Naive thymus-derived CD8-positive, alpha-beta T cell (primary cell): ENCODE results near the gene GTPBP2. TPM values are rescaled to one million over a fixed set of nuclear protein-coding genes. Genes with fewer than 3 reads are reported as not detected.
A peak's percentile ranks its signal among the peaks of the same experiment; 100 is the strongest.

Source experiments
- ATAC-seq, 2 donors: fragments of 150-1000 bp; cut with Tn5 transposase in 1 of 2; sonication (Bioruptor Pico), chemical (Tn5 transposase) in 1 of 2; 1 replicate in 1 of 2; 2 replicates in 1 of 2; pipeline ENCODE4 v1.10.0; 2021; ENCODE audit warnings: mild to moderate bottlenecking in 2 of 2, moderate library complexity in 2 of 2
- POLR2A ChIA-PET: fragments of 350-600 bp; sonication (Branson Sonifier 250); formaldehyde crosslinking; loops from one replicate; lab custom pipeline; 2021; ENCODE audit warnings: antibody characterized with exemption; lab: Charles Lee
- DNase-seq, 10 donors: peaks; one replicate each; pipeline versions ENCODE4 v3.0.0 to v3.0.0-alpha.2; 2020 to 2022
- H3K27ac Mint-ChIP-seq, 10 donors: one replicate each; pipeline ENCODE4 v1.8.0; 2020 to 2022; ENCODE audit warnings: mild to moderate bottlenecking in 10 of 10, mixed read lengths in 10 of 10, moderate library complexity in 4 of 10, inconsistent platforms in 1 of 10
- H3K27me3 Mint-ChIP-seq, 5 donors: one replicate each; pipeline ENCODE4 v1.8.0; 2021 to 2022; ENCODE audit warnings: mixed read lengths in 5 of 5
- H3K36me3 Mint-ChIP-seq, 3 donors: one replicate each; pipeline ENCODE4 v1.8.0; 2020 to 2022; ENCODE audit warnings: mixed read lengths in 3 of 3, mild to moderate bottlenecking in 2 of 3, inconsistent platforms in 1 of 3
- H3K4me1 Mint-ChIP-seq, 4 donors: one replicate each; pipeline ENCODE4 v1.8.0; 2021 to 2022; ENCODE audit warnings: mixed read lengths in 4 of 4
- H3K4me3 Mint-ChIP-seq, 10 donors: one replicate each; pipeline ENCODE4 v1.8.0; 2020 to 2022; ENCODE audit warnings: mild to moderate bottlenecking in 10 of 10, mixed read lengths in 10 of 10, moderate library complexity in 6 of 10, inconsistent platforms in 1 of 10
- H3K9me3 Mint-ChIP-seq, 9 donors: one replicate each; pipeline ENCODE4 v1.8.0; 2020 to 2022; ENCODE audit warnings: mixed read lengths in 9 of 9, mild to moderate bottlenecking in 3 of 9, inconsistent platforms in 1 of 9, moderate library complexity in 1 of 9
- polyA plus RNA-seq, 3 donors: library from polyadenylated mRNA; unstranded; fragments of 300-500 nt; fragmentation: Illumina TruSeq; gene quantifications; one replicate each; pipeline ENCODE4 v1.2.3, GENCODE V29; 2021
- total RNA-seq, 8 experiments: library from RNA in 2 of 8; stranded (reverse) in 2 of 8; gene quantifications; one replicate each; pipeline ENCODE4 v1.2.3 and lab custom pipeline; 2021 to 2026

The GTPBP2 gene
- total and polyA plus RNA-seq, 5 experiments from 2014 or later, result 1.1 to 75.7 (median 2.6) TPM

DNA sequence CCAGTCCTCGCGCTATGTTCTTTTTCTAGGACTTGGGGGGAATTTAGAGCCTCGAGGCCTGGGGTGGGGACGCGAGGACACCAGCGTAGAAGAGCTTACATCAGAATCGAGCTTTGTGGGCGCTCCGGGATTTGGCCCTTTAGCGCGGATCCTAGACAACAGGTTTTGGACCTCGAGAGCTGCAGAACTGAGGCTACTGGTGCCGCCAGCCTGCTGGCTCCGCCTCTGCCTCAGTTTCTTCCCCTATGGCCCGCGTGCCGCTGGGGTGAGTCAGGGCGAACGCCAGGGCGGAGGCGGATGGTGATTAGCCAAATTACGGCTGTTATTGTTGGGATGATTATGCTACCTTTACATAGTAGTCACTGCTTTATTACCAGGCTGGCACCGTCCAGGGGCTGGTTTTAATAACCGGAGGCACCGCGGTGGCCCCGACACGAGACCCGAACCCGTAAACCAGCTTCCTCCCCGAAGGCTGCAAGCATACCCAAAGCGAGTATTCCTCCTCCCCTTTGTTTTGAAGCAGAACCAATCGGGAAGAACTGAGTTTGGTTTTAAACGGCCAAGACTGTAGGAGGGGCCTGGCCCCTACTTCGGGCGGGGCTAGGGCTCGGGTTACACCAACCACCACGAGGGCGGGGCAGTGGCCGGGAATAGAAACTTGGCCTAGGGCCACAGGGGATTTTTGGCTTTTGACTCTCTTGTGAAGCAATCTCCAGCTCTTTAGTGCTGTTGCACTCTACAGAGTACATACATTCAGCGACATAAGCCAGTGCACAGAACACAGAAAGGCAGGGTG, 639 bp upstream of the GTPBP2 start:
- no peaks in the 10 kb centered on the region for H3K27me3 Mint-ChIP-seq
- peaks cover 0 to 21% (median 0%) of the 10 kb centered on the region in 3 donors for H3K36me3 Mint-ChIP-seq
- H3K4me3 Mint-ChIP-seq, result peak overlapping the region; percentile 96 to 100 (median 99)
- DNase-seq (peak; percentile 70 to 89 (median 78)), ATAC-seq (peak; percentile 59 to 61)
- peak overlapping the region; percentile 95 to 98 (median 98) for H3K27ac Mint-ChIP-seq
- POLR2A ChIA-PET, result interaction anchor here (0.5 to 2.0 kb wide), 17 partner anchors 10 to 1415 kb away, joined by 3 to 8 read pairs (median 4); partner anchors contain the start of genes HSP90AB1, MRPS18A, POLH and POLR1C
- H3K9me3 Mint-ChIP-seq, result no peaks in the 10 kb centered on the region
- H3K4me1 Mint-ChIP-seq, result peaks cover 24 to 45% (median 42%) of the 10 kb centered on the region in 4 donors

DNA sequence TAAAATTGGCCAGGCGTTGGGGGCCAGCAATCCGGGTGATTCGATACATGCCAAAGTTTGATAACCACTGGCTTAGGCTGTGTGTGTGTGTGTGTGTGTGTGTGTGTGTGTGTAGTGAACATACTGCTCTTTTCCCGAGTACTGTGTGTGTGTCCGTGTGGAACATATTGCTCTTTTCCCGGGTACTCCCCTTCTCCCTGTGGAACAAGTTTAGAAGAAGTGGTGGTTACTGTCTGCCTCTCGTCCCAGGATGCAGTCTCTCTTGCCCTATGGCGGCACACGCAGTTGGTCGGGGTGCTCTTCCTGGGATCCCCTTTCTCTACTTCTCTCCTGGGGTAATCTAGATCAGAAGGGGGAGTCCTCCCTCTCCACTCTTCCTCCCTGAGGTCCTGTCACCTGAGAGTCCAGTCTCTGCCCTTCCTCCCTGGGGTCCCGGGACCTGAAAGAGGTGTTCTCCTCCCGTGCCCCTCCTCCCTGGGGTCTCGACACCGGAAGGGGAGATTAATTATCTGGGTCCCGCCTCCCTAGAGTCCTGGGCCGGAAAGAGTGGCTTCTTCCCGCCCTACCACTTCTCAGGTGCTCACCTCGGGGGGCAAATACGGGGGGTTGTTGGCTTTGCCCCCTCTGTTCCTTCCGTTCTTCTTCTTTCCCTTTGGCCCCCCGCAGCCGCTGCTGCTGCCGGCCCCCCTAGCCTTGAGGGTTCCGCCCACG, 516 bp downstream of the GTPBP2 start:
- ATAC-seq, result peak; percentile 37 to 50
- DNase-seq, result peak in 8 of 10 donors; percentile 29 to 77 (median 55)
- peaks cover 24 to 41% (median 38%) of the 10 kb centered on the region in 4 donors for H3K4me1 Mint-ChIP-seq
- H3K4me3 Mint-ChIP-seq, result peak overlapping the region; percentile 96 to 100 (median 99)
- peak overlapping the region; percentile 95 to 98 (median 97) for H3K27ac Mint-ChIP-seq
- H3K27me3 Mint-ChIP-seq, result no peaks in the 10 kb centered on the region
- H3K36me3 Mint-ChIP-seq, result peaks cover 0 to 31% (median 1%) of the 10 kb centered on the region in 3 donors
- POLR2A ChIA-PET, result interaction anchor here (0.9 to 2.0 kb wide), 8 partner anchors 12 to 619 kb away, joined by 3 to 8 read pairs (median 6); partner anchors contain the start of genes HSP90AB1, RSPH9 and ZNF318
- no peaks in the 10 kb centered on the region for H3K9me3 Mint-ChIP-seq

DNA sequence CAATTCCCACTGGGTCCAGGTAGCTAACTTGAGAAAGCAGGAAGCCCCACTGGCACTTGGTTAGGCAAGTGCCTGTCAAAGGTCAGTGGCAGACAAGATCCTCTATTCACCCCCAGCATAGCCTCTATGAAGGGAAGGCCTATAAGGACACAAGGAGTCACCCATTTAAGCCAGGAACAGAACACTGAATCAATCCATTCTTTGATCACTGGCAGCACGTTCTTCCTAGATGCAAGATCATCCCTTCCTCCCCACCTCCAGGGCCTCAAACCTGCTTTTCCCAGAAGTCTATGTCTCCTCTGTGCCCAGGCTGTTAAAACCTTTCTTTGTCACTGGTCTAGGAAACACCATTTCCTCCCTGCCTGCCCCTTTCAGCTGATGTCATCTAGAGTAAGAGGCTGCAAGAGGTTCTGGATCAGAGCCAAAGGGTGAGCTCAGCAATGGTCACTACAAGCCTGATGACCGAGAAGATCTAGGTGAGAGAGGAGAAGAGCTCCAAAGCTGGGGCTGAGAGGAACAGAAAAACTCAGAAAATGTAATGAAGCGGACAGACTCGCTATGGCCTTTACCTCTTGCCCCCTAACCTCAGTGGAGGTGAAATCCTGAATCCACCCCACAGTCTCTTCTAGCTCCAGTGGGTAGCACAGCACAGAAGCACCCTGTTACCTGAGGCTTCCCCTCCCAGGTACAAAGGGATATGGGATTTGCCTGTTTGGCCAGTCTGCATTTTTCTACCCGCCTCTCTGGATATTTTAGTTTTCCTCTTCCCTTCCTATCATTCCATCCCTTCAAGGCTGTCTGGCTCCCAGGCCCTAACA, 1.8 kb downstream of the GTPBP2 start:
- Mint-ChIP-seq H3K27ac (peak overlapping the region in 9 of 10 donors; percentile 31 to 81 (median 54)), H3K4me1 (peaks cover 24 to 43% (median 38%) of the 10 kb centered on the region in 4 donors), H3K36me3 (peaks cover 0 to 44% (median 1%) of the 10 kb centered on the region in 3 donors), H3K9me3 (no peaks in the 10 kb centered on the region), H3K4me3 (peak overlapping the region; percentile 21 to 99 (median 68)), H3K27me3 (no peaks in the 10 kb centered on the region)
- DNase-seq, result no peak
- POLR2A ChIA-PET, result interaction anchor here (1.6 kb wide), 1 partner anchor 8 kb away, joined by 4 read pairs; the partner anchor contains the start of gene MAD2L1BP
- no peak for ATAC-seq

DNA sequence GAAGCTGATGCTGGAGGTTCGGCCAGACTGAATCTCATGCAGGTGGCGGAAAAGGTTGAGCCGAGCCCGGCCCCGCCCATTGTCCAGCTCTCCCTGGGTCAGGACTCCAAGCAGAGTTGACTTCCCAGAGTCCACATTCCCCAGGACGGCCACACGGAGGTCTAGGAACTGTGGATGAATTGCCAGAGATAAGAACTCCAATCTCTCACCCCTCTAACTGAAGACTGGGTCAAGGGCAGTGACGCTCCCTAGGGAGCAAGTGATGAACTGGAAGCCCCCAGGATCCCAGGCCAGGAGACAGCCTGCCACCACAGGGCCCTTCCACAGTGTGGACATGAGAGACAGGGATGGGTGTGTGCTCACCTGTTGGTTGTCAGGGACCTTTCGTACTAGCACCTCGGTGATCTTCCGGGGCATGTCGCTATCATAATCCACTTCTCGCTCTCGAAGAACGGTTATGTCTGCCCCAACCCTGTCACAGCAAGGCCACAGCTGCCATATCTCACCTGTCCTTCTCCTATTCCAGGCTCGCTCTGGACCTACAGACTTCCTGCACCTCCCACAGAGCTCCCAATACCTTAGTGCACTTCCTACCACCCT, 3.6 kb downstream of the GTPBP2 start:
- no peak for ATAC-seq
- peaks cover 0 to 58% (median 5%) of the 10 kb centered on the region in 3 donors for H3K36me3 Mint-ChIP-seq

DNA sequence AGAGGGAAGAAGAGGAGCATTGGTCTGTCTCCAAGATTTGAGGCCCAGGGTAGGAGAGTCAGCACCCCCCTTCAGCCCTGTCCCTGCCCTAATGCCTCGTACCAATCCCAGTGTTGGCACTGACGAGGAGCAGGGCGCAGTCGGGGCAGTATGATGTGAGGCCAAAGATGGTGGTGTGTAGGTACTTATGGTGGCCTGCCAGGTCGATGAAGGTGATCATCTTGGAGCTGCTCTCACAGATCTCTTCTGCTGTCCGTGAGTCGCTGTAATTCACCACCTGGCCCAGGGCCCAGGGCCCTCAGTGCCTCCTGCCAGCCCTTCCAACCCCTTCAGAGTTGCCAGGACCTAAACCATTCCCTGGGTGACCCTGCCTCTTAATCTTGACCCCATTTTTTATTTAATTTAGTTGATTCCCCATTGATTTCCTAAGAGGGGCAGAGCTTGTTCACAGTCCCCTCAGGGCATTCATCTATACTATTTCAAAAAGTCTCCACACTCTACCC, 4.2 kb downstream of the GTPBP2 start:
- H3K27me3 Mint-ChIP-seq, result no peaks in the 10 kb centered on the region
- H3K36me3 Mint-ChIP-seq, result peaks cover 0 to 60% (median 5%) of the 10 kb centered on the region in 3 donors
- no peaks in the 10 kb centered on the region for H3K9me3 Mint-ChIP-seq
- peak overlapping the region in 2 of 10 donors; percentile 11 to 75 for H3K27ac Mint-ChIP-seq
- no peak overlapping the region for H3K4me3 Mint-ChIP-seq
- DNase-seq, result no peak
- POLR2A ChIA-PET, result no interaction called here
- no peak for ATAC-seq
- H3K4me1 Mint-ChIP-seq, result peaks cover 21 to 42% (median 28%) of the 10 kb centered on the region in 4 donors

More for the DNA sequence above, 3.6 kb downstream of the GTPBP2 start:
- Mint-ChIP-seq H3K4me3 (no peak overlapping the region), H3K9me3 (no peaks in the 10 kb centered on the region), H3K27me3 (no peaks in the 10 kb centered on the region), H3K4me1 (peaks cover 24 to 47% (median 34%) of the 10 kb centered on the region in 4 donors), H3K27ac (peak overlapping the region in 5 of 10 donors; percentile 7 to 81 (median 41))
- POLR2A ChIA-PET, result no interaction called here
- DNase-seq, result no peak

DNA sequence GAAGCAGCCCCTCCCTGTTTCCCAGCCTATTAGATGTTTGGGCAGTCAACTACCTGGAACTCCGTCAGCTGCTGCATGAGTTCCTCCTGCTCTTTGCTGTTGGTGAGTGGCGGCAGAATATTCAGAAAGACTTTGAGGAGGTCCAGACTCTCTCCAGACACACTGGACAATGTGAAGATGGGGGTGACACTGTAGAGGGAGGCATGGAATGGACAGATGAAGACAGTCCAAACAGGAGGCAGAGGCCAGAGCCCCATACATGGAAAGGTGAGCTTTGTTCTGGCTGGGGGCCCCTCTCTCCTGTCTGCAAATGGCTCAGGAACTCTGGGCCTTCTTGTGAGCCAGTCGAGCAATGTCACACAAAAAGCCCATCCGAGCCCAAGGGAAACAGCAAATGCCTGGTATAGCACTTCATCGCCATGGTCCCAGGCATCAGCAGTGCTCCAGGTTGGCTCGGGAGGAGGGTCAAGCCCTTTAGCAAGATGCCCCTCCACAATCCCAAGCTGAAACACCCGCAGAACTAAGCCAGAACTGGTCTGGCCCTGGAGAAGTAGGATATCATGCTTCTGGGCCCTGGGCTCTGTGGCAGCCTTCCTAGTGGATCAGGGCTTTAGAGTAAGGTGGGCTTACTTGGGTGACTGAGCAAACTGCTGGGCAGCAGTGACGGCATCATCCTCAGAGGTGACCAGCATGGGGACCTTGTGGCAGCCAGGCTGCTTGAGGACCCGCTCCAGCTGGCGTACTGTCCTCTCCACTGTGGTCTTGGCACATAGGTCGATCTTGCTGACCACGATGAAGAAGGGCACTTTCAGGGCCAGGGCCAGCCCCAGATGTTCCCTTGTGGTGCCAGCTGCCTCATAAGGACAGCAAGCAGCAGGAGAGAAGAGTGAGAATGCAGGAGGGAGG, 4.9 kb downstream of the GTPBP2 start:
- ATAC-seq (no peak), DNase-seq (no peak)
- H3K27ac Mint-ChIP-seq, result peak overlapping the region in 2 of 10 donors; percentile 58 to 71
- H3K4me3 Mint-ChIP-seq, result no peak overlapping the region
- POLR2A ChIA-PET, result no interaction called here
- no peaks in the 10 kb centered on the region for H3K27me3 Mint-ChIP-seq
- peaks cover 19 to 36% (median 26%) of the 10 kb centered on the region in 4 donors for H3K4me1 Mint-ChIP-seq
- H3K9me3 Mint-ChIP-seq, result no peaks in the 10 kb centered on the region
- H3K36me3 Mint-ChIP-seq, result peaks cover 0 to 60% (median 5%) of the 10 kb centered on the region in 3 donors

GRCh38 chr6:43622541-43622940, 6.5 kb downstream of the GTPBP2 start:
- no peak for DNase-seq
- H3K27me3 Mint-ChIP-seq, result no peaks in the 10 kb centered on the region
- peak overlapping the region in 5 of 10 donors; percentile 12 to 66 (median 43) for H3K27ac Mint-ChIP-seq
- ATAC-seq, result no peak
- H3K36me3 Mint-ChIP-seq, result peaks cover 0 to 60% (median 5%) of the 10 kb centered on the region in 3 donors
- no peaks in the 10 kb centered on the region for H3K9me3 Mint-ChIP-seq
- peaks cover 13 to 24% (median 15%) of the 10 kb centered on the region in 4 donors for H3K4me1 Mint-ChIP-seq
- no peak overlapping the region for H3K4me3 Mint-ChIP-seq
- POLR2A ChIA-PET, result no interaction called here

DNA sequence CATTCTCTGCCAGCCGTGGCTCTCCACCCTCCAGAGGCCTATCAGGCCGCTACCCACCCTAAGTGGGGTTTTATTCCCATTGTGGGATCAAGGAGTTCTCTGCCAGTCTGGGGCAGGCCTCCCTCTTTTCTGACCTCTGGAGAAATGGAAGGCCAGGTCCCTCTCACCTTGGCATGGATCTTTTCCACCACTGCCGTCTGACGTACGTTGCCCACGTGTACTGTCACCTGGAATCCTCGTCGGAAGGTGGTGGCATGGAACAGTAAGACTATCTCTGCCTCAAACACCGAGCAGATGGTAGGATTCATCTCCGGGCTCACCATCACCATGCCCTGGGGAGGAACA, 7.3 kb downstream of the GTPBP2 start:
- POLR2A ChIA-PET, result no interaction called here
- no peak overlapping the region for H3K4me3 Mint-ChIP-seq
- peaks cover 5 to 17% (median 10%) of the 10 kb centered on the region in 4 donors for H3K4me1 Mint-ChIP-seq
- no peak for DNase-seq
- no peaks in the 10 kb centered on the region for H3K9me3 Mint-ChIP-seq
- peak overlapping the region in 3 of 10 donors; percentile 12 to 63 (median 40) for H3K27ac Mint-ChIP-seq
- no peak for ATAC-seq
- H3K36me3 Mint-ChIP-seq, result peaks cover 0 to 57% (median 5%) of the 10 kb centered on the region in 3 donors
- H3K27me3 Mint-ChIP-seq, result no peaks in the 10 kb centered on the region

DNA sequence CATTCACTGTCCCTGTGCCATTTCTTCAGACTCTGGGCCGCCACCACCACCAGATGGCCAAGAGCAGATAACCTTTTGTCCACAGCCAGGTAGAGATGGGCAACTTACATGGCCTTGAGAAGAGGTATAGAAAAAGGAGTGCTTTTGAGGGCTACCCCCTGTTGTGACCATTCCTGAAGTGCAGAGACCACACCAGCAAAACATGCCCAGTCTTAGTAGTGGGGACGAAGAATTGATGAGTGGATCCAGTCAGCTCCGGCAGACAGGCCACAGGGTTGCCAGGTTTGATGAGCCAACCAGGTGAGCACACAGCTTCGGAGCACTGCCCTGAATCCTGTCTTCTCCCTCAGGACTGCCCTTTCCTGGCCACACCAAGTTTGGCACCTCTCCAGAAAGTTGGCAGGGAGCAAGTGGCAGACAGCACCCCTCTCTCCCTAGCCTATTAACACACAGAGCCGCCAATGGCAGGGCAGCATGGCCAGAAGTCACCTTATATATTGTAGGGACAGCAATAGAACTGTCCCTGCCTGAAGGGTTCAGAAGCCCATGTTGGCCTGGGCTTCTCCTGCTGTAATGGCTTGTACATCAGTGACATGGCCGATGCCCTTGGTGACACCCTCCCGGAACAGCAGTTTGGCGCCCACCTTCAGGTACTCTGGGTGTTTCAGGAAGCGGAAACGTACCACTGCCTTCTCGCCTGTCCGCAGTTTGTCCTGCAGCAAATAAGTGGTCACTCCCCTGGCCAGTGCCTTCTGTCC, 7.8 kb downstream of the GTPBP2 start:
- Mint-ChIP-seq H3K9me3 (no peaks in the 10 kb centered on the region), H3K36me3 (peaks cover 0 to 55% (median 5%) of the 10 kb centered on the region in 3 donors), H3K4me1 (peaks cover under 1 to 11% (median 5%) of the 10 kb centered on the region in 4 donors), H3K4me3 (no peak overlapping the region), H3K27me3 (no peaks in the 10 kb centered on the region), H3K27ac (peak overlapping the region in 3 of 10 donors; percentile 40 to 62 (median 47))
- ATAC-seq (no peak), DNase-seq (no peak)
- POLR2A ChIA-PET, result no interaction called here
